OCI-LY1 (cell line): ENCODE results near the gene MYMX.

ENCODE experiments used
- CTCF ChIP-seq: fragments of 200-600 bp; sonication (generic), shearing (Covaris generic); IDR thresholded peaks from 2 replicates; pipeline ENCODE4 v1.5.1; 2017; ENCODE audit warnings: mild to moderate bottlenecking, antibody characterized with exemption, low read length, moderate library complexity, mixed read lengths
- EZH2 ChIP-seq: fragments of 200-600 bp; sonication (generic), shearing (Covaris generic); IDR thresholded peaks from 2 replicates; pipeline ENCODE4 v1.8.0; 2017; ENCODE audit warnings: borderline replicate concordance, mixed run types, mild to moderate bottlenecking, antibody characterized with exemption, low read length, moderate library complexity, mixed read lengths

DNA sequence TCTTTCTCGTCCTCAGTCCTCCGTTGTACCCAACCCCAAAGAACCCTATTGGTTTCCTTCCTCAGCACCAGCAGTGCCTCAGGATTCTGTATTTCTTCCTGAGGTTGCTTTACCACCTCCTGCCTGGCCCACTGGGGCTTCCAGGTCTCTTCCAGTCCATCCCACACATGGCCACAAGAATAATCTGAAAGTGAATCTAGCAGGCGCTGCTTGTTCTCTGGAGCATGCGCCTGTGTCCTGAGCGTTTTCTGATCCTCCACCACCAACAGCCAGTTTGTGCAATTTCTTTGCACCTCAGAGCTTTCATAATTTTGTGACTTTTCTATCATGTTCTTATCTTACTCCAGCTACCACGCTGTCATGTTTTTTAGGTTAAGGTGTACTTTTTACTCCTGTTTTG is 18.5 kb downstream of the MYMX start:
- TF ChIP-seq CTCF (no peak), EZH2 (no peak)
